CD4-positive, alpha-beta T cell treated with Interleukin-2 at 100 ng/mL for 4 hours (primary cell): ENCODE data around the gene NEGR1.

Experiments used
- DNase-seq: peaks from one replicate; pipeline ENCODE4 v3.0.0-alpha.2; 2020; ENCODE audit warnings: low spot score

Gene NEGR1

DNA sequence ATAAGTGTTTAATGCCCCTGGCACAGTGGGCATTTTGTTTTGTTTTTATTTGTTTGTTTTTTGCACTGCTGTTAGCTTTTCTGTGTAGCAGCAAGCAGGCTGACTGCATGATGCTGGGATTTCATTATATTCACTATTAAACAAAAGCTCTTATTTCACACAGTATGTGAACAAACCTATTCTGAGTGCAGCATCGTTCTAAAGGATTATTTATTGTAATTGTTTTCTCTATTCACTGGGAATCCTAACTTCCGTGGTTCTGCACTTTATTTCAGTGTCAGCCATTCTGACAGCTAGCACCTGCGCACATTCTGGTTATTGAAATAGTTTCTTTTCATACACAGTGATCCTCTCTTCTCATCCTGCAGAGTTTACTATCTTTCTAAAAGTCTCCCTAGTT is 595.0 kb downstream of the NEGR1 start:
- DNase-seq: no peak

GRCh38 chr1:71676979-71677925 is 605.1 kb downstream of the NEGR1 start:
- no peak for DNase-seq

- DNase-seq: no peak
Measured at GRCh38 chr1:71668065-71668464, 614.3 kb downstream of the NEGR1 start.

- no peak for DNase-seq
Measured at GRCh38 chr1:71667216-71667615, 615.1 kb downstream of the NEGR1 start.

DNA sequence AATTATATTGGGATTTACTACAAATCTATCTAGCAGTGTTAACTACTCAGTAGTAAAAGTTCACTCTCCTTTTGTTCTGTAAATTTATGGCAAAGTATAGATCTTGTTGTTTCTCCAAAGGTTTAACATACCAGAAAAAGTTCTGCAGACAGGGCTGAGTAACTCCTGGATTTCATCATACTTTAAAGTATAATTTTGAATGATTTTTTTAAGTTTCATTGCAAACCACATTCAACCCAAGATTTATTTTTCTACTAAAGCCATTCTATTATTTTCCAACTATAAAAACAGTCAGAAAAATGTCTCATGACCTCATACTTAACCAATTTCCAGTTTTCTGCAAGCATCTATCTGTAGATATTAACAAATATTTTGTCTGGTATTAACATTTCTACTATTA is 615.7 kb downstream of the NEGR1 start:
- DNase-seq: no peak

DNA sequence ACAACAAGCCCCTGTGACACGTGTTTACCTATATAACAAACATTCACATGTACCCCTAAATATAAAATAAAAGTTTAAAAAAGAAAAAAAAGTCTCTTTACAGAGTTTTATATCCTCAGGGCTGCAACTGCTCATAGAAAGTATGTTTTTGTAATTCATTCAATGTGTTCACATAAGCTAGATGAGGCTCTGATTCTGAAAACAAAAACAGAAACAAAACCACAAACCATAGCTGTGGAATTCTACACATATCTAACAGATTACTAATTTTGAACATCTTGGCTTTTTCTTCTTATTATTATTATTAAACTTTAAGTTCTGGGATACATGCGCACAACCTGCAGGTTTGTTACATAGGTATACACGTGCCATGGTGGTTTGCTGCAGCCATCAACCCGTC is 621.9 kb downstream of the NEGR1 start:
- no peak for DNase-seq

DNA sequence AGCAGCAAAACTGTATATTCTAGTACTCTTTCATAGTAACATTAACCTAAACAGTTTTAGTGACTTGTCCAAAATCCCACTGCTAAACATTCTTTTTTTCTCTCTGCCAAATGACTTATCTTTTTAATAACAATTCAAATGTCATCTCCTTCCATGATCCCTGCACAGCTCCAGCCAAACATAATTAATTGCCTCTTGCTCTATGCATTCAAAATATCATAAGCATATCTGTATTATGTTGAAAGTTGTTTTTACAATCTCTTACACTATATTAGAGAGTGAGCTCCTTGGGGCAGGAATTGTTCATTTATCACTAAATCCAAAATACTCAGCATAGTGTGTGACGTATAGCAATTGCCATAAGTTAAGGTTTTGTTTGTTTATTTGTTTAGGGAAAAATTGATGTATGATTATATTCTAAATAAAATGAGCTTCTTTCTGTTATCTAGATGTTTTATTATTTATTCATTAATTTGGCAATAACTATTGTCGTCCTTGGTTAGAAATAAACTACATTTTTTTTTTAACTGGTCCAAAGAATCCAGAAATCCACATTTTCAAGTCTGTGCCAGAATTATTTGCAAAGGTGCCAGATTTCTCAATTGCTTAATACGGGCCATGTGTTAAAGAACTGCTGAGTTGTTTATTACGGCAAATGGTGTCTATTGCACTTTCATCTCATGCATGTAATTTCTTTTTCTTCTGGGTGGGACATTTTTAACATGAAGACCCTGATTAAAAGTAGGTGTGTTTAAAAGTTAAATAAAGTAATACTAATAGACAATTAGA is 624.3 kb downstream of the NEGR1 start:
- no peak for DNase-seq

- no peak for DNase-seq
Measured at GRCh38 chr1:71656902-71657301, 625.4 kb downstream of the NEGR1 start.

- DNase-seq: no peak
Measured at GRCh38 chr1:71655604-71656003, 626.7 kb downstream of the NEGR1 start.

- DNase-seq: no peak
Measured at GRCh38 chr1:71653952-71654351, 628.4 kb downstream of the NEGR1 start.

DNA sequence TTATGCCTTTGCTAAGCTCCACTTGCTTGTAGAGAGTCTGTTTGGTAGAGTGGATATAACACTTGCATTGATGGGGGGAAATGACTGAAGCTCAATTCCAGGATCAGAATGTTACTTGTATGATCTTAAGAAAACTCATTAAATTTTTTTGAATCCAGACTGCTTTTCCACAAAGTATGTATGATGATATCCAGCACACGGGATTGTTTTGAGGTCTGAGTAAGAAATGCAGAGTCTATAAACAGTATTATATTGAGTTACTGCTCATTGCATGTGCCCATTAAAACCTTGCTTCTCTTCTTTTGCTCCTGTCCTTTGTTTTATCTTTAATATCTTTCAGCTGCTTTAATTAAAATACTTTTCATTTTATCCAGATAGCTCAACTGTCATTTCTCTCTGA is 631.1 kb downstream of the NEGR1 start:
- DNase-seq: no peak

DNA sequence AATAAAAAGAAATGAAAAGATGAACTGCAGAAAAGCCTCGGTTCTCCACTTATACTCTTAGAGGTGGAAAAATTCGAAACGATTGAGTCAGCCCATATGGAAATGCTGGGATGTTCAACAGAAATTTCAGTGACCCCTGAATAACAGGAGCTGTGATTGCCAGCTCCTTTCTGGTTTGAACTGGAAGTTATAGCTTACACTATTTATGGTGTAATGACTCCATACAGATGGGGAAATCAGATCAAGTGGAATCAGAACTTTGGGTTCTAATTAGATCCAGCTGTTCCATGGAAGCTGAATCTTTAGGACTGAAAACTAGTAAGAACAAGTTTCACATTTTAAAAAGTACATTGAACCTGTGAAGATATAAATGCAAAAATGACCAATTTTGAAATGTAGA is 632.2 kb downstream of the NEGR1 start:
- no peak for DNase-seq

DNA sequence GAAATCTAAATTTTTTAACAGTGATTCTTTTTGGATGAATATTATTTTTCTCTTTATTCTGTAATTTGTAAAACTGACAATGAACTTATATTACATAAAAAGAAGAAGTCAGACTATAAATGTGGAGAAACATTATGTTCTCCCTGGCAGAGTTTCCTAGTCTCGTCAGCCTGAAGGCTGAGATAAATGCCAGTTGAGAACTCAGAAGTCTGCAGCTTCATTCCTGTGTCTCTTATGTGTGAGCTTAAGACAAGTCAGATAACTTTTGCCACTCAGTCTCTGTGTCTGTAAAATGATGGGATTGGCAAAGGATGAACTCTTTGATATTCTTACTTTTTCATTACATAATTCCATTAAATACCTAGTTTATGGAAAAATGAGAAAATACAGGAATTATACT is 632.7 kb downstream of the NEGR1 start:
- no peak for DNase-seq

GRCh38 chr1:71647513-71648300 is 634.6 kb downstream of the NEGR1 start:
- no peak for DNase-seq

DNA sequence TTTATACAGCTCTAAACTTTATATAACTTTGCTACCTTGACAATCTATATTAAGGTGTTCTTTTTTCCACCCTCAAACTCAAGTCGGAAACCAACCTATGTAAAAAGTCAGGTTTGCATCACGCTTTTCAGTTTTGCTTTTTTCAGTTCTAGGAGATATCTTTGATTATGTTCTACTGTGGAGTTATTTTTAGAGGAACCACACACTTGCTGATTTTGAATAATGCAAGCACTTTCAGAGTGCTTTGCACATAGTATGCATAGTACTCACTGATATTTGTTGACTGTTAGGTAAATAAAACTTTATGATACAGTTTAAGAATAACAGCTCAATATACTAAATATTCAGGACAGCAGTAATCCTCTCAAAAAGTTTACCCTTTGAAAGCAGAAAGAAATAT is 637.3 kb downstream of the NEGR1 start:
- no peak for DNase-seq

DNA sequence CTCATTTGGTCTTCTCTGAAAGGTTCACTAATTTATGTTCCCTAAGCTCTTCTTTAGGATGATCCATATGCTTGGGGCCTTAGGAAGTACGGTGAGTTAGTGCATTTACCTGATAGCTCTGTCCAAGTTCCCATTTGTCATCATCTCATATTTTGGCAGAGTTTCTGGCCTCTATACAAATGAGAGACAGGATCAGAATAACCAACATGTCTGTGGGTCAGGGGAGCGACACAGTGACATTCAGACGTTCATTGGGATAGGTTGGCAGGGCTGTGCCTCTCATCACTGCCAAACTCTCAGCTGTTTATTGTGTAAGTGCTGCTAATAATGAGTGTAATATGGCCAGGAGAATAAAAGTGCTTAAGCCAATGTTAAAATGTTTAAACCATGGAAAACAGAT is 640.4 kb downstream of the NEGR1 start:
- DNase-seq: no peak

- no peak for DNase-seq
Measured at GRCh38 chr1:71640998-71641397, 641.3 kb downstream of the NEGR1 start.

DNA sequence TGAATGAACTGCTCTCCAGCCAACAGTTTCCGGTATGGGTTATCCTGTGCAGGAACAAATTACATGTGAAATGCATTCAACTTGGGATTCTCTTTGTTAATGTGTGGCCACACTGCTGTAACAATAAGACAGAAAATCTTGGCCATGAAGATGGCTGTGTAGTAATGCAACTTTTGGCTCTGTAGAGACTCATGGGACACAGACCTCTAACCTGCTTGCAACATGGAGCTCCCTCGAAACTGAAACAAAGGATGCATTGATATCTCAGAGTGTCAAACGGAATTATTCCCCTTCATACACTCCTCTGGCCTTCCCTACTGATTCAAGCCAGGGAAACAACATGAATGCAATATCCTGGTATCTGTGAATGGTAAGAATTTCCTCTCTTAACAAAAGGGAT is 642.2 kb downstream of the NEGR1 start:
- DNase-seq: no peak

DNA sequence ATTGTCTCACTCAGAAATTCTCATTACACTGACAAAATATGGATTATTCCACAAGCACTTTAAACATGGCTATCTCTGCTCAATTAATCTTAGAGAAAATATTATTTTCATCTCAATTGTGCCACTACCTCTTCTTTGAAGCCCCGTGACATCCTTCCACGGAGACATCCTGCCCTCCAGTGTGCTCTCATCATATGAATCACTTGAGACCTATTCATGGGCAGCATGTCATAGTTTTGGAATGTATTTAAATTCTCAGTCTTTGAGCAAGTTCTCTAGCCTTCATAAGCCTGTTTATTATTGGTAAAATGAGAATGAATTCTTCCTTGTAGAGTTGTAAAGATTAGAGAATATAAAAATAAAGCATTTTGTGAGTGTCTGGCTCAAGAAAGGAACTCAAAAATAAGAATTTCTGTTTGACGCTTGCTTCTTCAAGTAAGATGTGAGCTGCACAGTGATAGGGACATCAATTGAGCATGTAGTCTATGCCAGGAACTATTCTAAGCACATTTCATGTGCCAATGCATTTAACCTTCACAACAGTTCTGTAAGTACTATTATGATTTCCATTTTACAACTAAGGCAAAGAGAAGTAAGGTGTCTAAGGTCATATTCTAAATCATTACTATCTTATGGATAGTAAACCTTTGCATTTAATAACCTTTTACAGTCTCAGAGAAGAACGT is 644.1 kb downstream of the NEGR1 start:
- DNase-seq: no peak

- DNase-seq: no peak
Measured at GRCh38 chr1:71635568-71635967, 646.8 kb downstream of the NEGR1 start.

DNA sequence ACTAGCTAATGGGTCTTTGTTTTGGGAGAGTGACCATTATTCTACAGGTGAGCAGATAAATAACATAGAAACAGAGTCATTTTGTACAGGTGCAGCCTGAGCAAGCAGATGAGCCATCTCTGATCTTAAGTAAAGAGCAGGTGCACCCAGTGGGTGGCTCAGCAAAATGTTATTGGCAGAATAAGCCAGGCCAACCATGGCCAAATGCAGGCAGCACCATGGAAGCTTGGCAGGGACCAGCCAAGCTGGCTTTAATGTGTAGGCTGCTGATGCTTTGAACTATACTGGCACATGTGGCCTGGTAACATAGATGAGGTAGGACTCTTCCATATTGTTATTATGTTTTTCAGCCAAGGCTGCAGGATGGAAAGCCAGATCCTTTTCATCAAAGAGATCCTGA is 648.2 kb downstream of the NEGR1 start:
- DNase-seq: no peak

DNA sequence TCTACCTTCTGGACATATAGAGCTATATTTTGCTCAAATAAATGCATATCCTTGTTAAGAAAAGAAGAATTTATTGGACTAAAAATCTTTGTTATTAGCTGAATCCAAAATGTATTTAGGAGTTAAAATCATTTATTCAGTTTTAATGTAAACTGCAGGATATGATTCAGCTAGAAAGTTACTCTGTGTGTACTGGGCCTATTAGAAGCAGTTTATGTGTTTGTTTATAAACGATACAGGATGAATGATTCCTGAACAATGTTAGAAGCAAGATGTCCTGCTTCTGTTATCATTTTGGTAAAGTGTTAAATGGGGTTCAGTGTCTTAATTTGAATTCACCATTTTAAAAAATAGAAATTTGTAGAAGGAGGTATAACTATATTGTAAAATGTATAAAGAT is 652.3 kb downstream of the NEGR1 start:
- no peak for DNase-seq
